RWPE2 (cell line): Measurements from ENCODE around the gene ATCAY.
"Not testable (repeated sequence)": the region's sequence is repeated elsewhere in the genome, so short reads cannot be mapped to it uniquely, and the experiment has no call there.

Experiments used
- ATAC-seq: fragments of 200-7000 bp; cut with Tn5 transposase; 3 replicates; pipeline ENCODE4 v1.9.1; 2021; ENCODE audit warnings: low read depth
- DNase-seq: peaks from one replicate; pipeline ENCODE4 v3.0.0-alpha.2; 2020; ENCODE audit warnings: low spot score
- H3K27ac ChIP-seq: fragments of 450-650 bp; 2 replicates; pipeline ENCODE4 v1.5.1; 2017; ENCODE audit warnings: mild to moderate bottlenecking; ENCODE audit not compliant: poor library complexity, severe bottlenecking
- H3K27me3 ChIP-seq: fragments of 250-450 bp; sonication (Bioruptor Pico); 2 replicates; pipeline ENCODE4 v1.5.1; 2021; ENCODE audit warnings: mild to moderate bottlenecking, moderate library complexity; ENCODE audit not compliant: insufficient read depth, poor library complexity, severe bottlenecking
- H3K36me3 ChIP-seq: fragments of 250-450 bp; sonication (Bioruptor Pico); 2 replicates; pipeline ENCODE4 v1.5.1; 2020; ENCODE audit warnings: low read depth, mild to moderate bottlenecking, moderate library complexity
- H3K4me1 ChIP-seq: fragments of 250-450 bp; sonication (Bioruptor Pico); 2 replicates; pipeline ENCODE4 v1.5.1; 2021; ENCODE audit warnings: mild to moderate bottlenecking, moderate library complexity; ENCODE audit not compliant: insufficient read depth, poor library complexity, severe bottlenecking
- H3K4me3 ChIP-seq: fragments of 250-450 bp; sonication (Bioruptor Pico); 2 replicates; pipeline ENCODE4 v1.5.1; 2021; ENCODE audit warnings: mild to moderate bottlenecking, moderate library complexity; ENCODE audit not compliant: severe bottlenecking
- H3K9me3 ChIP-seq: fragments of 250-450 bp; sonication (Bioruptor Pico); 2 replicates; pipeline ENCODE4 v1.5.1; 2021; ENCODE audit warnings: mild to moderate bottlenecking, moderate library complexity; ENCODE audit not compliant: severe bottlenecking
- CTCF ChIP-seq: fragments of 450-650 bp; IDR thresholded peaks from one replicate; pipeline ENCODE4 v1.5.1; 2017; ENCODE audit warnings: mild to moderate bottlenecking, moderate library complexity; ENCODE audit not compliant: poor library complexity, severe bottlenecking

ATCAY gene

GRCh38 chr19:3950871-3951861 is 70.7 kb downstream of the ATCAY start:
- Histone ChIP-seq H3K4me3 (no peak overlapping the region), H3K27ac (no peak overlapping the region), H3K4me1 (no peaks in the 10 kb centered on the region), H3K9me3 (no peaks in the 10 kb centered on the region), H3K27me3 (no peaks in the 10 kb centered on the region), H3K36me3 (no peaks in the 10 kb centered on the region)
- no peak for TF ChIP-seq CTCF
- no peak for DNase-seq
- 0 out of 3 replicates have a peak, but pooled peaks have one; percentile 24 for ATAC-seq

GRCh38 chr19:3952755-3953276 is 72.3 kb downstream of the ATCAY start:
- DNase-seq, H3K4me3 ChIP-seq, H3K27ac ChIP-seq, H3K27me3 ChIP-seq, H3K9me3 ChIP-seq, ATAC-seq, H3K4me1 ChIP-seq, H3K36me3 ChIP-seq: not testable (repeated sequence)

GRCh38 chr19:3954107-3954506 is 73.6 kb downstream of the ATCAY start:
- no peak for TF ChIP-seq CTCF
- Histone ChIP-seq H3K4me1 (no peaks in the 10 kb centered on the region), H3K4me3 (no peak overlapping the region), H3K36me3 (peaks cover 10% of the 10 kb centered on the region), H3K27me3 (no peaks in the 10 kb centered on the region), H3K9me3 (no peaks in the 10 kb centered on the region), H3K27ac (no peak overlapping the region)
- DNase-seq (no peak), ATAC-seq (0 out of 3 replicates have a peak, but pooled peaks have one; percentile 21)

- ATAC-seq, DNase-seq, H3K4me3 ChIP-seq, H3K27me3 ChIP-seq, H3K4me1 ChIP-seq, H3K9me3 ChIP-seq, H3K27ac ChIP-seq: not testable (repeated sequence)
- H3K36me3 ChIP-seq: peaks cover 20% of the 10 kb centered on the region
Observed at GRCh38 chr19:3955276-3955675, 74.8 kb downstream of the ATCAY start.

GRCh38 chr19:3955688-3956087 is 75.2 kb downstream of the ATCAY start:
- Histone ChIP-seq H3K4me1 (no peaks in the 10 kb centered on the region), H3K27me3 (no peaks in the 10 kb centered on the region), H3K4me3 (no peak overlapping the region), H3K27ac (no peak overlapping the region), H3K9me3 (no peaks in the 10 kb centered on the region), H3K36me3 (peaks cover 22% of the 10 kb centered on the region)
- no peak for TF ChIP-seq CTCF
- ATAC-seq (no peak), DNase-seq (no peak)
